IPS-20b (cell line): ENCODE measurements around the gene PARP8.
"Not testable (repeated sequence)": the region's sequence is repeated elsewhere in the genome, so short reads cannot be mapped to it uniquely, and the experiment has no call there.

Source experiments
- H3K27ac ChIP-seq: one replicate; pipeline ENCODE4 v1.5.1; 2013; ENCODE audit warnings: low read length
- H3K27me3 ChIP-seq: 2 replicates; pipeline ENCODE4 v1.6.1; 2013; ENCODE audit warnings: mild to moderate bottlenecking, low read length, inconsistent platforms; ENCODE audit not compliant: insufficient read depth
- H3K36me3 ChIP-seq: 2 replicates; pipeline ENCODE4 v1.6.1; 2013; ENCODE audit warnings: low read depth, mild to moderate bottlenecking, inconsistent platforms, low read length, moderate library complexity; ENCODE audit not compliant: insufficient read depth
- H3K4me1 ChIP-seq: 2 replicates; pipeline ENCODE4 v1.6.1; 2013; ENCODE audit warnings: mild to moderate bottlenecking, control low read depth, inconsistent platforms, low read length, moderate library complexity; ENCODE audit not compliant: insufficient read depth
- H3K4me3 ChIP-seq: 2 replicates; pipeline ENCODE4 v1.5.1; 2013; ENCODE audit warnings: mild to moderate bottlenecking, low read length, inconsistent platforms
- H3K9ac ChIP-seq: 2 replicates; pipeline ENCODE4 v1.6.1; 2013; ENCODE audit warnings: low read depth, mild to moderate bottlenecking, inconsistent platforms, low read length, moderate library complexity
- H3K9me3 ChIP-seq: 2 replicates; pipeline ENCODE4 v1.6.1; 2013; ENCODE audit warnings: mild to moderate bottlenecking, low read depth, low read length, inconsistent platforms; ENCODE audit not compliant: insufficient read depth

PARP8 gene, protein sequence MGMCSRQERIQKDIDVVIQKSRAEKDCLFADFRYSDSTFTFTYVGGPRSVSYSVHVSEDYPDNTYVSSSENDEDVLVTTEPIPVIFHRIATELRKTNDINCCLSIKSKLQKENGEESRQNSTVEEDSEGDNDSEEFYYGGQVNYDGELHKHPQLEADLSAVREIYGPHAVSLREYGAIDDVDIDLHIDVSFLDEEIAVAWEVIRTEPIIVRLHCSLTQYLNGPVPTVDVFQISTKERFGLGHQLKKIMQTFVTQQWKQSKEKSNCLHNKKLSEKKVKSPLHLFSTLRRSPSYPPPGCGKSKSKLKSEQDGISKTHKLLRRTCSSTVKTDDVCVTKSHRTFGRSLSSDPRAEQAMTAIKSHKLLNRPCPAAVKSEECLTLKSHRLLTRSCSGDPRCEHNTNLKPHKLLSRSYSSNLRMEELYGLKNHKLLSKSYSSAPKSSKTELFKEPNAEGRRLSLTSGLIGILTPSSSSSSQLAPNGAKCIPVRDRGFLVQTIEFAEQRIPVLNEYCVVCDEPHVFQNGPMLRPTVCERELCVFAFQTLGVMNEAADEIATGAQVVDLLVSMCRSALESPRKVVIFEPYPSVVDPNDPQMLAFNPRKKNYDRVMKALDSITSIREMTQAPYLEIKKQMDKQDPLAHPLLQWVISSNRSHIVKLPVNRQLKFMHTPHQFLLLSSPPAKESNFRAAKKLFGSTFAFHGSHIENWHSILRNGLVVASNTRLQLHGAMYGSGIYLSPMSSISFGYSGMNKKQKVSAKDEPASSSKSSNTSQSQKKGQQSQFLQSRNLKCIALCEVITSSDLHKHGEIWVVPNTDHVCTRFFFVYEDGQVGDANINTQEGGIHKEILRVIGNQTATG

DNA sequence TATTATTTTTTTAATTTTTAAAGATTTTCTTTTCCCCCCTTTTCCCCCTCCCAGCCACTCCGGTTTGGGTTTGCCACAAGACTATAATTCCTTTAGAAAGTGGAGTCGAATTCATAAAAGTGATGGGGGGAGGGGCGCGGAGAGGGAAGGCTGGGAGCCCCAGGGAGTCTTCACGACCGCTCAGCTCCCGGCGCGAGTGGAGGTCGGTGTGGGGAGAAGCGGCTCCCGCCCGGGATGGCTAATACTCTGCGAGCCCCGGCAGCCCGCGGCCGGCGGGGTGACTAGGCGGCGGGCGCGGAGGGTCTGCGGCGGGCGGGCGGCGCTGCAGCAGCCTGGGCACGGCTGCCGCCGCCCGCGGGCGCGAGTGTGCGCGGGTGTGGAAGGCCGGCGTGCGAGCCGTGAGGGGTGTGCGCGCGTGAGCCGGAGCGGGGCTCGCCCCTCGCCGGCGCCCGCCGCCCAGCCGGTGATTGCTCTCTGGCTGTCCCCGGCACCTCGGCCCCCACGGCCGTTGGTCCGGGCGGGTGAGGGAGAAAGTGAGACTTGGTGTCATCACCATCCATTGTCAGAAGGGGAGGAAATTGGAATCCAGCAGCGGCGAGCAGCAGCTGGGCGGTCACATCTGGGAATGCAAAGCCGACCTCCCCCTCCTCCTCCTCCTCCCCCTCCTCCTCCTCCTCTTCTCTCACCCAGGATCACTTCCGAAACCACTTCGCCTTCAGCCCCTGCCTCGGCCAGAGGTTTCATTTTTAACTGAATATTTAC lies at the start of gene PARP8:
PARP8 (plus strand) TSS at position 377 of the 762 bp plus-strand sequence. CDS start 459 bp downstream, outside the sequence.
- Histone ChIP-seq H3K36me3 (no peaks in the 10 kb centered on the region; the same call in 1 of the 2 replicates), H3K9me3 (no peaks in the 10 kb centered on the region), H3K27ac (peak within 1 kb of the TSS; percentile 52), H3K9ac (peak within 1 kb of the TSS; percentile 83), H3K4me3 (peak within 1 kb of the TSS; percentile 96), H3K27me3 (peaks cover 12% of the 10 kb centered on the region), H3K4me1 (peaks cover 7% of the 10 kb centered on the region; the same call in 1 of the 2 replicates)

DNA sequence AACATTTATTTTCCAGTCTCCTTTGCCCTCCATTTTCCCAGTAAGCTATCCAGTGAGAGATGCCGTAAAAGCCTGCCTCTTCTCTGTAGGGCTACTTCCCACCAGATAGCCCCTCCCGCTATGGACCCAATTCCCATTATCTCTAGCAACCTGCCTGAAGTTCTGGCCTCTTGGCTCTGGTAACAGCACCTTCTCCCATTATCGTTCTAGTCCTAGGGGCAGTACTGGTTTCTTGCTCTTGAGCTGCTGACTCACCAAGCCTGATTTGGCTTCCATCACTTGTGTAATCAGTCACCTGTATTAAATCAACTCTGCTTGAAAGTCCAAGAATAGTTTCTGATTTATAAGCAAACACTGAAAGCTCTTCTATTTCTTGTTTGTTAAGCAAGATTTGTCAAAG lies 42.8 kb upstream of the PARP8 start:
- Histone ChIP-seq H3K4me1 (no peaks in the 10 kb centered on the region), H3K9ac (no peak overlapping the region), H3K36me3 (no peaks in the 10 kb centered on the region), H3K4me3 (no peak overlapping the region), H3K27me3 (no peaks in the 10 kb centered on the region), H3K27ac (no peak overlapping the region), H3K9me3 (no peaks in the 10 kb centered on the region)

DNA sequence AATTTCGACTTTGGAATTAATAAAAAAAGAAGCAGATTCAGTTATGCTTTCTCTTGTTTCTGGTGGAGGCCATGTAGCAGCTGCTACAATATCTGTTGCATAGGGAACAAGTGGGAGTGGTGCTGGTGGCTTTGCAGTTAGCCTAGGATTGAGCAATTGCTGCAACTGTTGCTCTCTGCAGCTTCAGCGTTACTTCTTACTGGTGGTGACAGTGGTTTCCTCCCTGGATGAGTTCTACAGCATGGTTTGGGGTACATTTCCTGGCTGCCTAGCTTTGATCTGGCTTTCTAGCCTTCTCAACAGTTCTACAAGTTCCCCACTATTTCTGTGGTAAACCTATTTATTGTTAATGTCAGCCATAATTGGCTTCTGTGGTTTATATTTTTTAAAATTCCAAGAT lies 31.6 kb upstream of the PARP8 start:
- not testable (repeated sequence) for H3K27me3 ChIP-seq, H3K36me3 ChIP-seq, H3K9ac ChIP-seq, H3K9me3 ChIP-seq, H3K4me1 ChIP-seq, H3K27ac ChIP-seq, H3K4me3 ChIP-seq

DNA sequence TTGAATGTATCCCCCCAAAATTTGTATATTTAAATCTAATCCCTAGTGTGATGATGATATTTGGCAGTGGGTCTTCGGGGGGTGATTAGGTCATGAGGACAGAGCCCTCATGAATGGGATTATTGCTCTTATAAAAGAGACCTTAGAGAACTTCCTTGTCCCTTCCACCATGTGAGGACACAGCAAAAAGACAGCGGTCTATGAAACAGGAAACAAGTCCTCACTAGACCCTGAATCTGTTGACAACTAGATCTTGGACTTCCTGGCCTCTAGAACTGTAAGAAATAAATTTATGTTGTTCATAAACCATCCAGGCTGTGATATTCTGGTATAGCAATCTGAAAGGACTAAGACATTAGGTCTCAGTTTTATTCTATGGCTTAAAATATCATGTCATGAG lies 28.9 kb upstream of the PARP8 start:
- not testable (repeated sequence) for H3K9ac ChIP-seq, H3K4me3 ChIP-seq, H3K27me3 ChIP-seq

DNA sequence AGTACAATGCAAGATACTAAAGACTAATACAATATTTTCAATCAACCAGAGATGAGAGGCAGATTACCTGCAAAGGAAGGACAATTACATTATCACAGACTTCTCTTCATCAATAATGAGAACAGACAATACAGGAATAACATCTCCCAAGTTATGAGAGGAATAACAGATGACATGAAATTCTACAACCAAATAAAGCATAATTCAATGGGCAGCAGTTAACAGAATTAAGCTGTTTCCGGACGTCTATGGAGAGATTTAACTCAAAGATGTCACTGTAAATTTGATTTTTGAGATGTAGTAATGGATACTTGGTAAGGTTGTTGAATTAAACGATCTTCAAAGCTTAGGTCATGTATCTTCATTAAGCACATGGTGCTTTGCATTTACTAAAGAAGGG lies 19.8 kb upstream of the PARP8 start:
- no peak overlapping the region for H3K4me3 ChIP-seq
- no peak overlapping the region for H3K9ac ChIP-seq
- no peaks in the 10 kb centered on the region for H3K4me1 ChIP-seq
- H3K27me3 ChIP-seq = no peaks in the 10 kb centered on the region
- no peaks in the 10 kb centered on the region for H3K9me3 ChIP-seq
- no peaks in the 10 kb centered on the region for H3K36me3 ChIP-seq
- H3K27ac ChIP-seq = no peak overlapping the region

More for the DNA sequence above, 28.9 kb upstream of the PARP8 start:
- H3K27ac ChIP-seq, H3K9me3 ChIP-seq, H3K36me3 ChIP-seq, H3K4me1 ChIP-seq: not testable (repeated sequence)

DNA sequence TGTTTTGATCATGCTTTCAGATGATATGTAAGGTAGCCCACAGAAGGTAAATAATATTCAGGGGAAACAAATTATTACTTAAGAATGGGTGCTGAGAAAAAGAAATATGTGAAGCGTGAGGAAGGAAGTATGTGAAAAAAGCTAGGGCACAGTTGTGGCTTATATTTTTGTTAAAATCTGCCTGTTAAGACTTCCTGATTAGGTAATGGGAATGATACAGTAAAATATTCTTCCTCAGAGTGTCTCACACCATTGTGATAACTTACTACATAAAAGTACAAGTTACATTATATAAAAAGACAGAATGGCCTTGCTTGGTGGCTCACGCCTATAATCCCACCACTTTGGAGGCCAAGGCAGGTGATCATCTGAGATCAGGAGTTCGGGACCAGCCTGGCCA lies 18.7 kb upstream of the PARP8 start:
- H3K4me1 ChIP-seq = no peaks in the 10 kb centered on the region
- H3K36me3 ChIP-seq = no peaks in the 10 kb centered on the region
- H3K27ac ChIP-seq = no peak overlapping the region
- H3K9ac ChIP-seq = no peak overlapping the region
- no peaks in the 10 kb centered on the region for H3K27me3 ChIP-seq
- H3K9me3 ChIP-seq = no peaks in the 10 kb centered on the region
- H3K4me3 ChIP-seq = no peak overlapping the region

DNA sequence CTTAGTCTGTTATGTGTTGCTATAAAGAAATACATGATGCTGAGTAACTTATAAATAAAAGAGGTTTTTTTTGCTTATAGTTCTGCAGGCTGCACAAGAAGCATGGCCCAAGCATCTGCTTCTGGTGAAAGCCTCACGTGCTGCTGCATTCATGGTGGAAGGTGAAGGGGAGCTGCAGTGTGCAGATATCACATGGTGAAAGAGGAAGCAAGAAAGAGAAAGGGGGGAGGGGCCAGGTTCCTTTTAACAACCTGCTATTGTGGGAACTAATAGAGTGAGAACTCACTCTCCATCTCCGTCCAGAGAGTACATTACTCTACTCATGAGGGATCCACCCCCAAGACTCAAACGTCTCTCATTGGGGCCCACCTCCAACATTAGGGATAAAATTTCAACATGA lies 12.5 kb upstream of the PARP8 start:
- no peak overlapping the region for H3K9ac ChIP-seq
- no peaks in the 10 kb centered on the region for H3K27me3 ChIP-seq
- no peak overlapping the region for H3K4me3 ChIP-seq
- no peaks in the 10 kb centered on the region for H3K4me1 ChIP-seq
- H3K9me3 ChIP-seq = no peaks in the 10 kb centered on the region
- H3K36me3 ChIP-seq = no peaks in the 10 kb centered on the region
- no peak overlapping the region for H3K27ac ChIP-seq

DNA sequence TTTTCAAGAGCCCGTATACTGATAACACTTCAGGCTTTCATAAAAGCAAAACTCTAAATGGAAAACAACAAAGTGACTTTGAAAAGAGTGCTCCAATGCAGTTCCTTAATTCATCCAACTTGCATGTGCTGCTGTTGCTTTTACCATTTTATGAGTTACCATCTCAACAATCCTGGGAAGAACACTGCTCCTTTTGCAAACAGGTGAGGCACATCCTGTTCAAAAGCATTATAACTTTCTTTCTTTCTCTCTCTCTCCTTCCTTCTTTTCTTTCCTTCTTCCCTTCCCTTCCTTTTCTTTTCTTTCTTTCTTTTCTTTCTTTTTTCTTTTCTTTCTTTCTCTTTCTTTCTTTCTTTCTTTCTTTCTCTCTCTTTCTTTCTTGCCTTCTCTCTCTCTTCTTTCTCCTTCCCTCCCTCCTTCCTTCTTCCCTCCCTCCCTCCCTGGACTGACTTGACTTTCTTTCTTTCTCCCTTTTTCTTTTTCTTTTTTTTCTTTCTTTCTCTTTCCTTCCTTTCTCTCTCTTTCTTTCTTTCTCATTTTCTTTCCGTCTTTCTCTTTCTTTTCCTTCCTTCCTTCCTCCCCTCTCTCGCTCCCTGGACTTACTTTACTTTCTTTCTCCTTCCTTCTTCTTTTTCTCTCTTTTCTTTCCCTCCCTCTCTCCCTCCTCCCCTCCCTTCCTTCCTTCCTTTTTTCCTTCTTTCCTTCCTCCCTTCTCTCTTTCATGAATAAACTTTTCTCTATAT lies 11.2 kb upstream of the PARP8 start:
- no peak overlapping the region for H3K9ac ChIP-seq
- no peaks in the 10 kb centered on the region for H3K36me3 ChIP-seq
- no peak overlapping the region for H3K27ac ChIP-seq
- no peaks in the 10 kb centered on the region for H3K4me1 ChIP-seq
- no peaks in the 10 kb centered on the region for H3K9me3 ChIP-seq
- no peaks in the 10 kb centered on the region for H3K27me3 ChIP-seq
- no peak overlapping the region for H3K4me3 ChIP-seq

DNA sequence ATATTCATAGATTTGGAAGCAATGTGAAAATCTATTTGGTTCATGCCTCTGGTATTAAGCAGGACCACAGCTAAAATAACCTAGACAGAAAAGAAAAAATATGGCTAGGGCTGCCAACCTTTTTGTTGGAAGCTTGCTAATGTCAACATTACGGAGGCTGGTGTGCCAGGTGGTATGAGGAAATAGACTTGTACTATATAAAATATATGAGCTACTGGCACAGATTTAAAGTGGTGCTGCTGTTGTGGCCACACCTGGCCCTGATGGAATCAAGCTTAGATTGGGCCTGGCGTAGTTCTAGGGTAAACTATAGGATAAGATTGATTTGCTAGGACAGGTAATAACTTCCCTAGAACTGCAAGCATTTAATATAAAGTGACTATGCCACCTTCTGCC lies 10.6 kb upstream of the PARP8 start:
- H3K36me3 ChIP-seq = no peaks in the 10 kb centered on the region
- no peaks in the 10 kb centered on the region for H3K27me3 ChIP-seq
- no peaks in the 10 kb centered on the region for H3K9me3 ChIP-seq
- no peaks in the 10 kb centered on the region for H3K4me1 ChIP-seq
- H3K27ac ChIP-seq = no peak overlapping the region
- H3K9ac ChIP-seq = no peak overlapping the region
- no peak overlapping the region for H3K4me3 ChIP-seq

DNA sequence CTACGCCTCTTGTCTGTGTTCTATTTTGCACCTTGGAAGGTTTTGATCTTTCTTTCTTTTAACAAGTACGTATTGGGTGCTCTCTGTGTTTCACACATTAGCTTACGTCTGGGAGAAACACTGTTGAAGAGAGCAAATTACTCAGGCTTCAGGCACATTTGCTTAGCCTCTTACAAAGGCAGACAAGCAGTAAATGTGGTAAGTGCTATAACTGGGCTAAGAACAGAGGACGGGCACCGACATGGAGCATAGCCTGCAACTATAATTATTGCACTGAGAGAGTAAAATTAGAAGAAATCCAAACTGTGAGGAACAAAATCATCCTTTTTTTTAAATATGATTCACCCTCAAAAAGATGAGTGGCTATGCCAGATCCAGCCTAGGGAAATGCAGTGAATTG lies 9.4 kb upstream of the PARP8 start:
- Histone ChIP-seq H3K36me3 (no peaks in the 10 kb centered on the region), H3K9me3 (no peaks in the 10 kb centered on the region), H3K27me3 (no peaks in the 10 kb centered on the region), H3K9ac (no peak overlapping the region), H3K27ac (no peak overlapping the region), H3K4me3 (no peak overlapping the region), H3K4me1 (no peaks in the 10 kb centered on the region)

DNA sequence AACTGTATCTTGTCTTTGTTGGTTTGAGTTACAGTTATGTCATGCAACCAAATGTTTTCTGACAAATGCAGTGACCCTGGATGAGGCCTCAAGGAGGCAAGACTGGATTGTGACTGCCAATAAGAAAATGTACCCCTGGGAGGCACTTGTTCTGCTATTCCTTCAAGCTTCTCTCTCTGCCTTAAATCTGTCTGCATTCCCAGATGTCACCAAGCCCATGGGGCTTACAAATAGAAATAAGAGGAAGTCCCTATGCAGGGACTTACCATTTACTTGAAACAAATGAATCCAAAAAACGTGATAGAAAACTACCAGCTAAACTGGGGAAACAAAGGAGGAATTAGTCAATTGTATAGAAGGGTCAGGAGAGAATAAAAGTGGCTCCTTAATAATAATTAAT lies 8.2 kb upstream of the PARP8 start:
- H3K4me3 ChIP-seq = no peak overlapping the region

More for the DNA sequence above, 8.2 kb upstream of the PARP8 start:
- Histone ChIP-seq H3K9me3 (no peaks in the 10 kb centered on the region), H3K27ac (no peak overlapping the region), H3K27me3 (no peaks in the 10 kb centered on the region), H3K36me3 (no peaks in the 10 kb centered on the region), H3K4me1 (no peaks in the 10 kb centered on the region), H3K9ac (no peak overlapping the region)
